ENCODE results near the gene CNTRL. TPM values are rescaled to one million over a fixed set of nuclear protein-coding genes. Genes with fewer than 3 reads are reported as not detected.

CNTRL gene
- total and polyA plus RNA-seq, 3 experiments from 2014 or later, result 24.6 to 62.8 (median 59.4) TPM

GRCh38 chr9:121183666-121184423 is 109.1 kb downstream of the CNTRL start:
- Histone ChIP-seq H3K9me3 (ENCODE audit: low read length) (no peaks in the 10 kb centered on the region), H3K4me1 (ENCODE audit: insufficient read depth, low read length) (peaks cover 39% of the 10 kb centered on the region), H3K4me3 (ENCODE audit: low read length) (no peak overlapping the region), H3K36me3 (ENCODE audit: insufficient read depth, low read length) (peaks cover 20% of the 10 kb centered on the region), H3K27me3 (ENCODE audit: insufficient read depth, low read length, poor library complexity, severe bottlenecking) (no peaks in the 10 kb centered on the region), H3K27ac (ENCODE audit: low read depth, low read length) (no peak overlapping the region)
- Mint-ChIP-seq H3K36me3 (peaks cover 0 to 70% (median 14%) of the 10 kb centered on the region in 3 donors), H3K27ac (peak overlapping the region; percentile 40 to 89 (median 68)), H3K4me3 (peak overlapping the region in 1 of 7 donors; percentile 48), H3K27me3 (no peaks in the 10 kb centered on the region), H3K4me1 (peaks cover 61 to 78% (median 71%) of the 10 kb centered on the region in 3 donors), H3K9me3 (no peaks in the 10 kb centered on the region)
- no peak for DNase-seq
- ChIA-PET CTCF (interaction anchor here (1.0 to 1.6 kb wide), 3 partner anchors 11 to 22 kb away, joined by 3 to 4 read pairs (median 3); partner anchors contain the start of gene RAB14), POLR2A (no interaction called here)

DNA sequence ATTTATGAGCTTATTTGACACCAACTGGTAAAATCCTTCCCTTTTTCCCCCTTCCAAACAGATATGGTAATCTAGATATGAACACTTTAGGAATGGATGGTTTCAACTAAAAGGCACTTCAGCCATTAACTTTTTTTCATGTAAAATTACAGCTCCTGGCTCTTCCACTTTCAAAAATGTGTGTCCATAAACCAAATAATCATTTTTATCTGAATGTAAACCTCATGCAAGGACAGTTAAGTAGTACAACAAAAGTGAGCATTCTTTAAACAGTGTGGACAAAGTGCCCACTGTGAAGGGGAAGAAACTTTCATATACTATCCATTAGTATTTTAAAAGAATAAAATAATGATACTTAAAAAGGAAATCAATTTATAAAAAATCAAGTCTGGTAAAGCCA is 109.7 kb downstream of the CNTRL start:
- Mint-ChIP-seq H3K9me3 (no peaks in the 10 kb centered on the region), H3K4me1 (peaks cover 67 to 84% (median 77%) of the 10 kb centered on the region in 3 donors), H3K36me3 (peaks cover 0 to 72% (median 14%) of the 10 kb centered on the region in 3 donors), H3K27ac (peak overlapping the region in 7 of 8 donors; percentile 44 to 87 (median 75)), H3K4me3 (no peak overlapping the region), H3K27me3 (no peaks in the 10 kb centered on the region)
- Histone ChIP-seq H3K36me3 (ENCODE audit: insufficient read depth, low read length) (peaks cover 20% of the 10 kb centered on the region), H3K4me1 (ENCODE audit: insufficient read depth, low read length) (peaks cover 44% of the 10 kb centered on the region), H3K27ac (ENCODE audit: low read depth, low read length) (no peak overlapping the region), H3K4me3 (ENCODE audit: low read length) (no peak overlapping the region), H3K27me3 (ENCODE audit: insufficient read depth, low read length, poor library complexity, severe bottlenecking) (no peaks in the 10 kb centered on the region), H3K9me3 (ENCODE audit: low read length) (no peaks in the 10 kb centered on the region)
- ChIA-PET CTCF (interaction anchor here (1.0 to 1.6 kb wide), 3 partner anchors 12 to 23 kb away, joined by 3 to 4 read pairs (median 3); partner anchors contain the start of gene RAB14), POLR2A (no interaction called here)
- DNase-seq, result no peak

DNA sequence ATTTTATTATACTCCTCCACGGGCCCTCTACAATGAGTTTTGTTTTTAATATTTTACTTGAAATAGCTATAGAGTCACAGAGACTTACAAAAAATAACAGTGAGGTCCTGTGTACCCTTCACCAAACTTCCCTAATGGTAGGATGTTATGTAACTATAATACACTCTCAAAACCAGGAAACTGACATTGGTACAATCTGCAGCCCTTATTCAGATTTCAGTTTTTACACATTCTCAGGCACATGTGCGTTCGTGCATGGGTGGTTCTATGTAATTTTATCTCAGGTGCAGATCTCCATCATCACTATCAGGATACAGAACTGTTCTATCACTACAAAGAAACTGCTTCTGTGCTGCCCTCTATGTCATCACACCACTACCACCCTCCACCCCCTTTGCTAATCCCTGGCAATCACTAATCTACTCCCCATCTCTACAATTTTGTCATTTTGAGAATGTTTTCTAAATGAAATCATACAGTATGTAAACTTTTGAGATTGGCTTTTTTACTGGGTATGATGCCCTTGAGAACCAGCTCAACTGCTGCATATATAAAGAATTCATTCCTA is 110.5 kb downstream of the CNTRL start:
- ChIA-PET POLR2A (no interaction called here), CTCF (interaction anchor here (1.2 kb wide), 2 partner anchors 10 to 13 kb away, joined by 3 to 4 read pairs; no protein-coding TSS in a partner anchor)
- Mint-ChIP-seq H3K9me3 (no peaks in the 10 kb centered on the region), H3K27ac (peak overlapping the region in 7 of 8 donors; percentile 64 to 87 (median 81)), H3K36me3 (peaks cover 0 to 69% (median 14%) of the 10 kb centered on the region in 3 donors), H3K4me3 (peak overlapping the region in 2 of 7 donors; percentile 9 to 32), H3K4me1 (peaks cover 70 to 85% (median 80%) of the 10 kb centered on the region in 3 donors), H3K27me3 (no peaks in the 10 kb centered on the region)
- Histone ChIP-seq H3K4me1 (ENCODE audit: insufficient read depth, low read length) (peaks cover 47% of the 10 kb centered on the region), H3K27me3 (ENCODE audit: insufficient read depth, low read length, poor library complexity, severe bottlenecking) (no peaks in the 10 kb centered on the region), H3K36me3 (ENCODE audit: insufficient read depth, low read length) (peaks cover 13% of the 10 kb centered on the region), H3K27ac (ENCODE audit: low read depth, low read length) (no peak overlapping the region), H3K9me3 (ENCODE audit: low read length) (no peaks in the 10 kb centered on the region), H3K4me3 (ENCODE audit: low read length) (no peak overlapping the region)
- DNase-seq, result no peak

DNA sequence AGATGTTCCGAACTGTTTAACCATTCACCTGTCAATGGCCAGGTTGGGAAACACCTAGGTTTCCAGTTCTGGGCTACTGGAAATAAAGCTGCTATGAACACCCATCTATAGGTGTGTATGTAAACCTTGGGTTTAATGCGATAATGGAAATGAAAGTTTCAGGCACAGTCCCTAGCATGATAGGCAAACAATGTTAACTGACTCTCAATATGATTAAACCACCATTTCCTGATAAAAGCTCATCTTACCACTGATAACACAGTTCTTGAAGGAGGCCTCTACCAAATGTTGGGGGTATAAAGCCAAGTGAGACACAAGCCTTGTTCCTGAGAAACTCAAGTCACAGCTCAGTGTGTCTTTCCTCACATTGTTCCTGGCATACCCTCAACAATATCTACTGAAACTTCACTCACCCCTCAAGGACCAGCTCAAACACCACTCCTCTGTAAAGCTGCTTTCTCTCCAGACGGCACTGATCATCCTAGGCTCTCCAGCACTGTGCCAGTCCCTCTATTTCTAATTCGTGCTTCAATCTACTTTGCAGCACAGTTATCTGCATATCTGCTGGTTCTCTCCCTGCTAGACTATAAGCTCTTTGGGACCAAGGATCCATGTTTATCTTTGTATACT is 111.1 kb downstream of the CNTRL start:
- Mint-ChIP-seq H3K4me1 (peaks cover 74 to 88% (median 80%) of the 10 kb centered on the region in 3 donors), H3K27me3 (no peaks in the 10 kb centered on the region), H3K36me3 (peaks cover 0 to 70% (median 15%) of the 10 kb centered on the region in 3 donors), H3K27ac (peak overlapping the region; percentile 30 to 87 (median 80)), H3K9me3 (no peaks in the 10 kb centered on the region), H3K4me3 (peak overlapping the region in 5 of 7 donors; percentile 0 to 60 (median 39))
- H3K4me3 ChIP-seq (ENCODE audit: low read length), result no peak overlapping the region
- CTCF ChIA-PET, result interaction anchor here (1.2 kb wide), 1 partner anchor 10 kb away, joined by 3 read pairs; no protein-coding TSS in a partner anchor
- POLR2A ChIA-PET, result no interaction called here
- no peaks in the 10 kb centered on the region for H3K27me3 ChIP-seq (ENCODE audit: insufficient read depth, low read length, poor library complexity, severe bottlenecking)
- H3K27ac ChIP-seq (ENCODE audit: low read depth, low read length), result no peak overlapping the region
- H3K4me1 ChIP-seq (ENCODE audit: insufficient read depth, low read length), result peaks cover 53% of the 10 kb centered on the region
- DNase-seq, result no peak
- no peaks in the 10 kb centered on the region for H3K9me3 ChIP-seq (ENCODE audit: low read length)
- H3K36me3 ChIP-seq (ENCODE audit: insufficient read depth, low read length), result peaks cover 11% of the 10 kb centered on the region

DNA sequence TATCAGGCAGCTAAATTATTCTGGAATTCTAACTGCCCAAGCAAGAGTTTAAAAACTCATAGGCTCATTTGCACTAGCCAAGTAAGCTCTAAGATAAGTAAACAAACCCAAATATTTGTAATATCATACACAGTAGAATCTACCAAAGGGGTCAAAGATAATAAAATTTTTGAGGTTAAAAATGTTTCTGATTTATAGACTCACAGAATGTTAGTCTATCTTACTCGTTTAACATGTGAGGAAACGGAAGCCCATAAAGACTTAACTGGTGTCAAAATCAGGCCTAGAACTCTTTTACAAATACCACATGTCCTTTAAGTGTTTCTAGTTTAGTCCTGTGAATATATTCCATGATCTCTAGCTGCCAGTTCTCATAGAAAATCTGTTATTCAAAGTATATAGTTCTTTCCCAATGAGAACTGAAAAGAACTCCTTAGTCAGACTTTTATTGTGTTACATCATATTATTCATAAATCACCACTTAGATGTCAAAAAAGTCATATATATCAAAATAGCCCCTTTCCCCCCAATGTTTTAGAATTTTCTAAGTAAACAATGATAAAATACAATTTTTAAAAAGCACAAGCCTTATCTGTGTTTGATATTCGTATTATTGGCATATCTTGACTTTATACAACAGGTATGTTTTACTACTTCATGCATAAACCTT is 113.0 kb downstream of the CNTRL start:
- H3K4me3 ChIP-seq (ENCODE audit: low read length), result no peak overlapping the region
- CTCF ChIA-PET, result interaction anchor here (1.5 kb wide), 1 partner anchor 18 kb away, joined by 3 read pairs; no protein-coding TSS in a partner anchor
- no peaks in the 10 kb centered on the region for H3K9me3 ChIP-seq (ENCODE audit: low read length)
- H3K9me3 Mint-ChIP-seq, result no peaks in the 10 kb centered on the region
- POLR2A ChIA-PET, result interaction anchor here (0.5 to 1.4 kb wide), 3 partner anchors 11 to 594 kb away, joined by 3 to 4 read pairs (median 4); partner anchors contain the start of gene RAB14
- peaks cover 83 to 94% (median 92%) of the 10 kb centered on the region in 3 donors for H3K4me1 Mint-ChIP-seq
- H3K36me3 Mint-ChIP-seq, result peaks cover 0 to 60% (median 12%) of the 10 kb centered on the region in 3 donors
- H3K4me1 ChIP-seq (ENCODE audit: insufficient read depth, low read length), result peaks cover 68% of the 10 kb centered on the region
- no peaks in the 10 kb centered on the region for H3K27me3 Mint-ChIP-seq
- no peaks in the 10 kb centered on the region for H3K27me3 ChIP-seq (ENCODE audit: insufficient read depth, low read length, poor library complexity, severe bottlenecking)
- peak overlapping the region in 1 of 7 donors; percentile 36 for H3K4me3 Mint-ChIP-seq
- no peak for DNase-seq
- H3K27ac Mint-ChIP-seq, result peak overlapping the region in 5 of 8 donors; percentile 9 to 54 (median 25)
- no peak overlapping the region for H3K27ac ChIP-seq (ENCODE audit: low read depth, low read length)
- peaks cover 4% of the 10 kb centered on the region for H3K36me3 ChIP-seq (ENCODE audit: insufficient read depth, low read length)

- peaks cover 4% of the 10 kb centered on the region for H3K36me3 ChIP-seq (ENCODE audit: insufficient read depth, low read length)
- peaks cover 73% of the 10 kb centered on the region for H3K4me1 ChIP-seq (ENCODE audit: insufficient read depth, low read length)
- Mint-ChIP-seq H3K27ac (peak overlapping the region in 6 of 8 donors; percentile 47 to 72 (median 58)), H3K4me3 (peak overlapping the region in 1 of 7 donors; percentile 8), H3K36me3 (peaks cover 0 to 48% (median 7%) of the 10 kb centered on the region in 3 donors), H3K9me3 (no peaks in the 10 kb centered on the region), H3K27me3 (no peaks in the 10 kb centered on the region), H3K4me1 (peaks cover 82 to 94% (median 93%) of the 10 kb centered on the region in 3 donors)
- CTCF ChIA-PET, result interaction anchor here (1.3 to 1.8 kb wide), 3 partner anchors 11 to 127 kb away, joined by 3 to 8 read pairs (median 4); no protein-coding TSS in a partner anchor
- POLR2A ChIA-PET, result no interaction called here
- H3K4me3 ChIP-seq (ENCODE audit: low read length), result no peak overlapping the region
- no peaks in the 10 kb centered on the region for H3K27me3 ChIP-seq (ENCODE audit: insufficient read depth, low read length, poor library complexity, severe bottlenecking)
- H3K27ac ChIP-seq (ENCODE audit: low read depth, low read length), result no peak overlapping the region
- no peaks in the 10 kb centered on the region for H3K9me3 ChIP-seq (ENCODE audit: low read length)
- no peak for DNase-seq
Measured at GRCh38 chr9:121189006-121189405, 114.3 kb downstream of the CNTRL start.

- CTCF ChIA-PET, result interaction anchor here (1.3 to 1.8 kb wide), 3 partner anchors 10 to 128 kb away, joined by 3 to 8 read pairs (median 4); no protein-coding TSS in a partner anchor
- H3K36me3 ChIP-seq (ENCODE audit: insufficient read depth, low read length), result peaks cover 4% of the 10 kb centered on the region
- no peaks in the 10 kb centered on the region for H3K27me3 ChIP-seq (ENCODE audit: insufficient read depth, low read length, poor library complexity, severe bottlenecking)
- H3K4me3 ChIP-seq (ENCODE audit: low read length), result no peak overlapping the region
- H3K4me3 Mint-ChIP-seq, result no peak overlapping the region
- no peaks in the 10 kb centered on the region for H3K9me3 Mint-ChIP-seq
- peaks cover 0 to 44% (median 7%) of the 10 kb centered on the region in 3 donors for H3K36me3 Mint-ChIP-seq
- no peaks in the 10 kb centered on the region for H3K9me3 ChIP-seq (ENCODE audit: low read length)
- no peak overlapping the region for H3K27ac ChIP-seq (ENCODE audit: low read depth, low read length)
- no peaks in the 10 kb centered on the region for H3K27me3 Mint-ChIP-seq
- H3K4me1 ChIP-seq (ENCODE audit: insufficient read depth, low read length), result peaks cover 73% of the 10 kb centered on the region
- DNase-seq, result no peak
- POLR2A ChIA-PET, result no interaction called here
- H3K27ac Mint-ChIP-seq, result peak overlapping the region in 2 of 8 donors; percentile 45 to 53
- H3K4me1 Mint-ChIP-seq, result peaks cover 80 to 94% (median 93%) of the 10 kb centered on the region in 3 donors
Measured at GRCh38 chr9:121189660-121190059, 114.9 kb downstream of the CNTRL start.

Measured in CD8-positive, alpha-beta memory T cell (primary cell).